K562 (cell line): Measurements from ENCODE around the gene ENO2. TPM values are rescaled to one million over a fixed set of nuclear protein-coding genes. Genes with fewer than 3 reads are reported as not detected.
A peak's percentile ranks its signal among the peaks of the same experiment; 100 is the strongest.

Source experiments
- MCM3 ChIP-seq: fragments of 450-650 bp; IDR thresholded peaks from 2 replicates; pipeline ENCODE4 v1.6.1; 2016
- NCOA6 ChIP-seq: fragments of 450-650 bp; IDR thresholded peaks from 2 replicates; pipeline ENCODE4 v1.6.1; 2017; ENCODE audit warnings: mild to moderate bottlenecking
- RREB1 ChIP-seq: fragments of 250-450 bp; sonication (Bioruptor Pico); IDR thresholded peaks from 2 replicates; pipeline ENCODE4 v1.4.0; 2020
- SMAD3 ChIP-seq: fragments of 450-650 bp; formaldehyde crosslinking; conservative IDR thresholded peaks from 2 replicates; pipeline ENCODE4 v1.4.0; 2020; ENCODE audit warnings: mild to moderate bottlenecking
- UBTF ChIP-seq, 2 experiments: IDR thresholded peaks; 2 replicates each; pipeline ENCODE4 v1.6.1; 2012; ENCODE audit warnings: improper control_type of control experiment in 2 of 2, low read depth in 2 of 2, low read length in 2 of 2, borderline replicate concordance in 1 of 2
- polyA plus RNA-seq, 8 experiments: library from polyadenylated mRNA; depleted of rRNA in 4 of 8; stranded (reverse) in 5 of 8; unstranded in 3 of 8; fragments of >200 nt; fragmentation: Nextera tagmentation in 2 of 8; fragmentation: Illumina TruSeq in 1 of 8; extraction: Ambion mirVana in 2 of 8; extraction: Trizol in 1 of 8; gene quantifications; 2 replicates each; pipeline versions ENCODE4 v1.2.1 to v1.2.3, GENCODE V29; 2011 to 2014; ENCODE audit warnings: inconsistent platforms in 1 of 8, missing spikeins in 1 of 8
- total RNA-seq, 7 experiments: library from RNA; depleted of rRNA in 6 of 7; stranded (reverse); fragments of >200 nt in 6 of 7; fragmentation: Illumina TruSeq in 2 of 7; extraction: Trizol in 2 of 7; gene quantifications; 2 replicates each; pipeline versions ENCODE4 v1.2.1 to v1.2.3, GENCODE V29; 2011 to 2021; ENCODE audit warnings: low replicate concordance in 1 of 7

The ENO2 gene
- total and polyA plus RNA-seq, 9 of the 15 experiments (the other 6 are each of a cell fraction or from before 2014, with no cell fraction given), result 10.9 to 43.3 (median 21.0) TPM

- TF ChIP-seq RREB1, result no peak
- TF ChIP-seq MCM3, result no peak
- no peak for TF ChIP-seq SMAD3
- TF ChIP-seq UBTF (IDR thresholded peaks at IDR 0.05; ENCODE audit: borderline replicate concordance in 1 of 2, low read depth in 2 of 2, low read length in 2 of 2), result peak; percentile 32 to 76; a peak in 2 of 4 replicates
- no peak for TF ChIP-seq NCOA6
Observed at GRCh38 chr12:6890789-6891645, 23.4 kb upstream of the ENO2 start (continued).
